ENCODE results near the gene SNTG2.
"Not testable (repeated sequence)": the region's sequence is repeated elsewhere in the genome, so short reads cannot be mapped to it uniquely, and the experiment has no call there.

Gene SNTG2

GRCh38 chr2:1394709-1395408 lies 444.2 kb downstream of the SNTG2 start:
- DNase-seq, result no peak

DNA sequence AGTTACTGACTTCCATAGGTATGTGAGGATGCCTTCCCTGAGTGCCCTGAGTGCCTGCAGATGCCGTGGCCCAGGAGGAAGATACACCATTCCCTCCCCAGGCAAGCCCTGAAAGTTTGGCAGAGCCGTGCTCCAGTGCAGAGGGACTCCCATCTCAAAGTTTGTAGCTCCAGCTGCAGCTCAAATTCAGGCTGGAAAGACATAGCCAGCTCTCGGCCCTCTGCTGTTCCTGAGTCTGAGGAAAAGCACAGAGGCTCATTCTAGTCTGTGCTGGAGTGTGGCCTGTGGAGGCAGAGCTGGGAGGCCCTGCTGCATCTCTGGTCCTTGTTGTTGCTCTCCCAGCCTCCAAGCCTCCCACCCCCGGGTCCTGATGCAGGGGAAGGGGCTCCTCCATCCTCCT lies 446.7 kb downstream of the SNTG2 start:
- DNase-seq, result no peak

GRCh38 chr2:1398191-1398590 lies 447.5 kb downstream of the SNTG2 start:
- no peak for DNase-seq

GRCh38 chr2:1400943-1401735 lies 450.5 kb downstream of the SNTG2 start:
- DNase-seq, result no peak

GRCh38 chr2:1402064-1402463 lies 451.4 kb downstream of the SNTG2 start:
- DNase-seq, result no peak

DNA sequence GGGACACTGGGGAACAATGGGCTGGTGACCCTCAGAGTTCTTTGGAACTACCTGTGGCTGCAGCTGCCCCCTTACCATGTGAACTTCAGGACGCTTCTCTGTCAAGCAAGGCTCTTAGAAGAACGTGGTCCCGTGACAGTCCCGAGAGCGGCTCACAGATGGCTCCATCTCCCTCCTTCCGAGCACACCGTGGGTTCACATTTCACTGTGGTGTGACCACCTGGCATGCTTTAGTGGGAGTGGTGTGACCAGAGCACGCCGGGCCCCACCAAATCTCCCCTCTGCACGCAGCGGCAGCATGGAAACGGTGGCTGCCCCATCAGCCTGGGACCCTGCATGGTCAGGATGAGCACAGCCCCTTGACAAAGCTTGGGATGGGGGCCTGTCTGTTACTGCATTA lies 452.9 kb downstream of the SNTG2 start:
- DNase-seq, result no peak

DNA sequence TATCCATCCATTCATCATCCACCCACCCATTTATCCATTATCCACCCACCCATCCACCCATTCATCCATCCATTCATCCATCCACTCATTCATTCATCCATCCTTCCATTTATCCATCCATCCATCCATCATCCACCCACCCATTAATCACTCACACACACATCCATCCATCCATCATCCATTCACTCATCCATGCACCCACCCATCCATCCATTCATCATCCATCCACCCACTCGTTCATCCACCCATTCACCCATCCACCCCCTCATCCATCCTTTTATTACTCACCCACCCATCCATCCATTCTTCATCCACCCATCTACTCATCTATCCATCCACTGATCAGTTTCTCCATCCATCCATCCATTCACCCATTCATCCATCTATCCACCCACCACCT lies 454.5 kb downstream of the SNTG2 start:
- no peak for DNase-seq

DNA sequence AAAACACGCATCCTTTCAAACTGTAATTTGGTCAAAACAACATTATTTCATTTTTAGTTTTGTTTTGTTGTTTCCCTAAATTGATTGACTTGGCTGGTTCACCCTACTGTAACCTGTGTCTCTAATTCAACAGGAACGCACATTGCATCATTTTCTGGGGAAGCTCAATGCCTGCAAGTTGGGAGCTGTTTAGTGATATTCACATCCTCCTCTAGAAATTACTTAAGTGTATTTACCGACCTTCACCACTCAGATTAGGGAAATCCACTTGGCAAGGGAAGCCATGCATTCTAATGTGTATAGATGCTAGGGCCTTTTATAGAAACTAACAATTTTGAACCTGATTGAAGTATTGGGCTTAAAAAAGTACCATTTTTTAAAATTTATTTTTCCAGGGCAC lies 455.3 kb downstream of the SNTG2 start:
- no peak for DNase-seq

- DNase-seq, result no peak
Measured at GRCh38 chr2:1406434-1406833, 455.8 kb downstream of the SNTG2 start.

GRCh38 chr2:1407950-1408675 lies 457.5 kb downstream of the SNTG2 start:
- DNase-seq, result no peak

GRCh38 chr2:1413156-1413710 lies 462.6 kb downstream of the SNTG2 start, which contains the start of gene TPO:
Gene TPO, plus strand, starts transcription at chr2:1413463. Its CDS starts 946 bp downstream, at chr2:1414409.
- no peak for DNase-seq

DNA sequence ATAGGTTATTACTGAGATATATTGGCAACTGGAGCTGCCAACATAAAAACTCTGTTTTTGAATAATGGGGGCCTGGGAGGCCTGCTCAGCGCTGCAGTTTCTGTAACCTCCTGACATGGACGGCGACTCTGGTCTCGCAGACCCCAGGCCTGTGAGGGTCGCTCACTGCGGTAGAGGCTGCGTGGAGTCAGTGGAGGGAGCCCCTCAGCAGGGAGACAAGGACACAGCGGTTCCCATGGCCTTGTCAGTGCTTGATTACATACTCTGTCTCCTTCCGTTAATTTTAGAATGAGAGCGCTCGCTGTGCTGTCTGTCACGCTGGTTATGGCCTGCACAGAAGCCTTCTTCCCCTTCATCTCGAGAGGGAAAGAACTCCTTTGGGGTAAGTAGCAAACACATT lies 463.5 kb downstream of the SNTG2 start:
- no peak for DNase-seq

DNA sequence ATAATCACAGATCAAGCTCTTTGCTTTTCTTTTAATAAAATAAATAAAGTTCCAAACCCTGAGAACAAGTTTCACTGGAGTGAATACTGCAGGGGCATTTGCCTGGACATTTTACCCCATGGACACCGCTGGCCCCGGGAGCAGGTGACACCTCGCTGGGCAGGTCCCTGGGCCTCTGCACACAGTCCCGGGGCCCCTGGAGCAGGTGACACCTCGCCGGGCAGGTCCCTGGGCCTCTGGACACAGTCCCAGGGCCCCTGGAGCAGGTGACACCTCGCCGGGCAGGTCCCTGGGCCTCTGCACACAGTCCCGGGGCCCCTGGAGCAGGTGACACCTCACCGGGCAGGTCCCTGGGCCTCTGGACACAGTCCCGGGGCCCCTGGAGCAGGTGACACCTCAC lies 464.3 kb downstream of the SNTG2 start:
- not testable (repeated sequence) for DNase-seq

GRCh38 chr2:1415501-1415900 lies 464.9 kb downstream of the SNTG2 start:
- no peak for DNase-seq

Measured in right forelimb (tissue), 1 donor.